Nephron progenitor cell (in vitro differentiated cells): Measurements from ENCODE around the gene NTRK2.

Experiments used
- DNase-seq: peaks from one replicate; pipeline ENCODE4 v3.0.0; 2021
- H3K27ac Mint-ChIP-seq: 2 replicates; pipeline ENCODE4 v1.8.0; 2021; ENCODE audit warnings: mild to moderate bottlenecking, moderate library complexity, mixed read lengths
- H3K27me3 Mint-ChIP-seq: 2 replicates; pipeline ENCODE4 v1.8.0; 2021; ENCODE audit warnings: mild to moderate bottlenecking, low read depth, mixed read lengths; ENCODE audit not compliant: poor library complexity
- H3K36me3 Mint-ChIP-seq: 2 replicates; pipeline ENCODE4 v1.8.0; 2021; ENCODE audit warnings: low read depth, mixed read lengths
- H3K4me1 Mint-ChIP-seq: 2 replicates; pipeline ENCODE4 v1.8.0; 2021; ENCODE audit warnings: mixed read lengths
- H3K4me3 Mint-ChIP-seq: 2 replicates; pipeline ENCODE4 v1.8.0; 2021; ENCODE audit warnings: mild to moderate bottlenecking, moderate library complexity, mixed read lengths
- H3K9me3 Mint-ChIP-seq: 2 replicates; pipeline ENCODE4 v1.8.0; 2021; ENCODE audit warnings: mild to moderate bottlenecking, moderate library complexity, mixed read lengths
- CTCF ChIP-seq: fragments of 200-600 bp; sonication (generic); IDR thresholded peaks from 2 replicates; pipeline ENCODE4 v1.5.0; 2021; ENCODE audit warnings: antibody characterized with exemption

Gene NTRK2

GRCh38 chr9:84701801-84702200, 32.3 kb downstream of the NTRK2 start:
- Mint-ChIP-seq H3K27me3 (peaks cover 3% of the 10 kb centered on the region), H3K36me3 (peaks cover 13% of the 10 kb centered on the region), H3K9me3 (no peaks in the 10 kb centered on the region), H3K27ac (no peak overlapping the region), H3K4me3 (no peak overlapping the region), H3K4me1 (peaks cover 62% of the 10 kb centered on the region)
- no peak for DNase-seq
- TF ChIP-seq CTCF, result no peak

GRCh38 chr9:84702471-84702870, 32.9 kb downstream of the NTRK2 start:
- no peaks in the 10 kb centered on the region for H3K9me3 Mint-ChIP-seq
- H3K27me3 Mint-ChIP-seq, result peaks cover 3% of the 10 kb centered on the region
- no peak for TF ChIP-seq CTCF
- peaks cover 62% of the 10 kb centered on the region for H3K4me1 Mint-ChIP-seq
- peaks cover 20% of the 10 kb centered on the region for H3K36me3 Mint-ChIP-seq
- H3K27ac Mint-ChIP-seq, result no peak overlapping the region
- no peak overlapping the region for H3K4me3 Mint-ChIP-seq
- no peak for DNase-seq

- Mint-ChIP-seq H3K27me3 (peaks cover 3% of the 10 kb centered on the region), H3K4me1 (peaks cover 53% of the 10 kb centered on the region), H3K27ac (no peak overlapping the region), H3K4me3 (no peak overlapping the region), H3K36me3 (peaks cover 29% of the 10 kb centered on the region), H3K9me3 (no peaks in the 10 kb centered on the region)
- TF ChIP-seq CTCF, result no peak
- DNase-seq, result no peak
These were observed 34.3 kb downstream of the NTRK2 start for GRCh38 chr9:84703793-84704192.

GRCh38 chr9:84705128-84705527, 35.6 kb downstream of the NTRK2 start:
- Mint-ChIP-seq H3K36me3 (peaks cover 29% of the 10 kb centered on the region), H3K4me1 (peaks cover 44% of the 10 kb centered on the region), H3K9me3 (no peaks in the 10 kb centered on the region), H3K27ac (no peak overlapping the region), H3K27me3 (peaks cover 3% of the 10 kb centered on the region), H3K4me3 (no peak overlapping the region)
- DNase-seq, result no peak
- TF ChIP-seq CTCF, result no peak

GRCh38 chr9:84708400-84708799, 38.9 kb downstream of the NTRK2 start:
- Mint-ChIP-seq H3K4me1 (peaks cover 18% of the 10 kb centered on the region), H3K27ac (no peak overlapping the region), H3K4me3 (no peak overlapping the region), H3K9me3 (no peaks in the 10 kb centered on the region), H3K27me3 (peaks cover 6% of the 10 kb centered on the region), H3K36me3 (peaks cover 36% of the 10 kb centered on the region)
- TF ChIP-seq CTCF, result no peak
- no peak for DNase-seq

GRCh38 chr9:84709056-84709455, 39.5 kb downstream of the NTRK2 start:
- H3K27me3 Mint-ChIP-seq, result peaks cover 6% of the 10 kb centered on the region
- DNase-seq, result no peak
- H3K4me1 Mint-ChIP-seq, result peaks cover 13% of the 10 kb centered on the region
- TF ChIP-seq CTCF, result no peak
- no peak overlapping the region for H3K4me3 Mint-ChIP-seq
- peaks cover 36% of the 10 kb centered on the region for H3K36me3 Mint-ChIP-seq
- no peaks in the 10 kb centered on the region for H3K9me3 Mint-ChIP-seq
- H3K27ac Mint-ChIP-seq, result no peak overlapping the region
